Measurements from ENCODE around the gene CCDC149. TPM values are rescaled to one million over a fixed set of nuclear protein-coding genes. Genes with fewer than 3 reads are reported as not detected.

Gene CCDC149
- total and polyA plus RNA-seq, 9 of the 15 experiments (the other 6 are each of a cell fraction or from before 2014, with no cell fraction given), result 0.04 to 0.18 TPM; not detected in 7

GRCh38 chr4:24856586-24856985, 56.3 kb downstream of the CCDC149 start:
- FAIRE-seq (no peak), ATAC-seq (no peak), DNase-seq (ENCODE audit: extremely low read depth in 1 of 4, low spot score in 3 of 4) (no peak)
- Histone ChIP-seq H3K9ac (ENCODE audit: insufficient read depth in 1 of 2, low read depth in 2 of 2, low read length in 2 of 2) (no peak overlapping the region), H4K20me1 (replicated peaks; ENCODE audit: control insufficient read depth, insufficient read depth, low read length) (no peaks in the 10 kb centered on the region), H3K27ac (ENCODE audit: extremely low read depth, low read depth, low read length) (no peak overlapping the region), H3K9me1 (ENCODE audit: control insufficient read depth, insufficient read depth, low read length) (no peaks in the 10 kb centered on the region), H3K4me1 (replicated peaks in 1 of 2; ENCODE audit: control insufficient read depth in 2 of 2, insufficient read depth in 2 of 2, low read length in 2 of 2) (no peaks in the 10 kb centered on the region), H3K27me3 (ENCODE audit: control insufficient read depth in 2 of 2, insufficient read depth in 2 of 2, low read length in 2 of 2) (peaks cover 2 to 16% of the 10 kb centered on the region in 2 experiments; a peak in 4 of 5 replicates), H3K9me3 (replicated peaks; ENCODE audit: control insufficient read depth, insufficient read depth, low read depth, low read length) (no peaks in the 10 kb centered on the region), H2AFZ (ENCODE audit: low read depth, low read length) (no peak overlapping the region), H3K4me2 (ENCODE audit: insufficient read depth, low read length) (no peak overlapping the region), H3K4me3 (no peak overlapping the region), H3K79me2 (ENCODE audit: control insufficient read depth, insufficient read depth, low read length) (no peaks in the 10 kb centered on the region), H3K36me3 (ENCODE audit: control insufficient read depth, insufficient read depth, low read length) (no peaks in the 10 kb centered on the region)
- POLR2A ChIA-PET, result interaction anchor here (1.0 kb wide), 1 partner anchor 14 kb away, joined by 3 read pairs; no protein-coding TSS in a partner anchor
- CTCF ChIA-PET (ENCODE audit: low intra/inter-chr PET ratio), result no interaction called here
- in situ Hi-C loops (cut with MboI) (no loop called here), intact Hi-C loops (cut with micrococcal nuclease) (no loop called here)
- BruUV-seq (replicated peaks), result no TSS peak
- WGBS (ENCODE audit: insufficient coverage, low coverage, missing lambda C conversion rate), result 1% methylated on average over 7 of the region's 9 CpGs
- TF ChIP-seq DEAF1 (CRISPR knock-in tag; IDR thresholded peaks at IDR 0.05) (no peak), PHTF2 (CRISPR knock-in tag; IDR thresholded peaks at IDR 0.05) (no peak), TCF7 (IDR thresholded peaks at IDR 0.05; ENCODE audit: borderline replicate concordance) (no peak), ZZZ3 (IDR thresholded peaks at IDR 0.05) (no peak), HLTF (IDR thresholded peaks at IDR 0.05) (no peak), KLF13 (tag; IDR thresholded peaks at IDR 0.05; ENCODE audit: borderline replicate concordance, low read depth) (no peak), ZNF277 (CRISPR knock-in tag; IDR thresholded peaks at IDR 0.05; ENCODE audit: borderline replicate concordance) (no peak), POLR2AphosphoS2 (IDR thresholded peaks at IDR 0.05; ENCODE audit: low read length) (no peak), CHD7 (IDR thresholded peaks at IDR 0.05; ENCODE audit: low read depth, low read length) (no peak)
